Astrocyte (in vitro differentiated cells and primary cell): ENCODE results near the gene C20orf144. TPM values are rescaled to one million over a fixed set of nuclear protein-coding genes. Genes with fewer than 3 reads are reported as not detected.

Experiments used
- DNase-seq: peaks from one replicate; pipeline ENCODE4 v3.0.0-alpha.2; 2010; ENCODE audit warnings: low read depth
- FAIRE-seq: peaks from 2 replicates; lab custom pipeline; 2011; peaks lifted over from hg19 to GRCh38; lab: Jason Lieb, UNC
- H2AFZ ChIP-seq: 2 replicates; pipeline ENCODE4 v1.6.0; 2012; ENCODE audit warnings: low read depth, low read length, inconsistent platforms
- H3K27ac ChIP-seq: 2 replicates; pipeline ENCODE4 v1.5.1; 2011; ENCODE audit warnings: low read depth, low read length, inconsistent platforms
- H3K27me3 ChIP-seq: 2 replicates; pipeline ENCODE4 v1.6.0; 2011; ENCODE audit warnings: low read length, inconsistent platforms; ENCODE audit not compliant: insufficient read depth
- H3K36me3 ChIP-seq: 2 replicates; pipeline ENCODE4 v1.5.1; 2011; ENCODE audit warnings: low read length, inconsistent platforms; ENCODE audit not compliant: insufficient read depth
- H3K4me1 ChIP-seq: 2 replicates; pipeline ENCODE4 v1.5.1; 2011; ENCODE audit warnings: low read length, inconsistent platforms; ENCODE audit not compliant: insufficient read depth
- H3K4me2 ChIP-seq: 2 replicates; pipeline ENCODE4 v1.6.0; 2012; ENCODE audit warnings: low read length, inconsistent platforms
- H3K4me3 ChIP-seq: 2 replicates; pipeline ENCODE4 v1.5.1; 2011; ENCODE audit warnings: low read depth, mild to moderate bottlenecking, low read length, inconsistent platforms; ENCODE audit not compliant: insufficient read depth
- H3K79me2 ChIP-seq: 2 replicates; pipeline ENCODE4 v1.6.0; 2012; ENCODE audit warnings: mild to moderate bottlenecking, low read length, inconsistent platforms; ENCODE audit not compliant: insufficient read depth
- H3K9ac ChIP-seq: 2 replicates; pipeline ENCODE4 v1.6.0; 2012; ENCODE audit warnings: mild to moderate bottlenecking, low read length, inconsistent platforms
- H3K9me3 ChIP-seq: 2 replicates; pipeline ENCODE4 v1.5.1; 2012; ENCODE audit warnings: low read depth, mild to moderate bottlenecking, low read length, inconsistent platforms; ENCODE audit not compliant: insufficient read depth
- H4K20me1 ChIP-seq: 2 replicates; pipeline ENCODE4 v1.6.0; 2012; ENCODE audit warnings: low read length, inconsistent platforms; ENCODE audit not compliant: insufficient read depth
- H3K27ac Mint-ChIP-seq: one replicate; pipeline ENCODE4 v1.8.0; 2021; ENCODE audit warnings: mild to moderate bottlenecking, mixed read lengths; ENCODE audit not compliant: unreplicated experiment
- H3K27me3 Mint-ChIP-seq: one replicate; pipeline ENCODE4 v1.8.0; 2021; ENCODE audit warnings: low read depth, mixed read lengths; ENCODE audit not compliant: unreplicated experiment
- H3K36me3 Mint-ChIP-seq: one replicate; pipeline ENCODE4 v1.8.0; 2021; ENCODE audit warnings: low read depth, mixed read lengths; ENCODE audit not compliant: unreplicated experiment
- H3K4me1 Mint-ChIP-seq: one replicate; pipeline ENCODE4 v1.8.0; 2021; ENCODE audit warnings: low read depth, mixed read lengths; ENCODE audit not compliant: unreplicated experiment
- H3K4me3 Mint-ChIP-seq: one replicate; pipeline ENCODE4 v1.8.0; 2021; ENCODE audit warnings: mild to moderate bottlenecking, moderate library complexity, mixed read lengths; ENCODE audit not compliant: unreplicated experiment
- H3K9me3 Mint-ChIP-seq: one replicate; pipeline ENCODE4 v1.8.0; 2021; ENCODE audit warnings: mild to moderate bottlenecking, mixed read lengths; ENCODE audit not compliant: unreplicated experiment
- CTCF ChIP-seq: IDR thresholded peaks from 2 replicates; pipeline ENCODE4 v1.5.1; 2011; ENCODE audit warnings: low read depth, mild to moderate bottlenecking, inconsistent platforms, low read length, moderate library complexity; ENCODE audit not compliant: insufficient read depth
- EZH2 ChIP-seq: IDR thresholded peaks from 2 replicates; pipeline ENCODE4 v1.6.1; 2012; ENCODE audit warnings: mild to moderate bottlenecking, low read length, inconsistent platforms; ENCODE audit not compliant: insufficient read depth
- total RNA-seq: library from RNA; stranded (reverse); gene quantifications from 2 replicates; pipeline ENCODE4 v1.2.1, GENCODE V29; 2021

C20orf144 gene
- total RNA-seq, 1 donor from 2014 or later: 0.16 TPM

DNA sequence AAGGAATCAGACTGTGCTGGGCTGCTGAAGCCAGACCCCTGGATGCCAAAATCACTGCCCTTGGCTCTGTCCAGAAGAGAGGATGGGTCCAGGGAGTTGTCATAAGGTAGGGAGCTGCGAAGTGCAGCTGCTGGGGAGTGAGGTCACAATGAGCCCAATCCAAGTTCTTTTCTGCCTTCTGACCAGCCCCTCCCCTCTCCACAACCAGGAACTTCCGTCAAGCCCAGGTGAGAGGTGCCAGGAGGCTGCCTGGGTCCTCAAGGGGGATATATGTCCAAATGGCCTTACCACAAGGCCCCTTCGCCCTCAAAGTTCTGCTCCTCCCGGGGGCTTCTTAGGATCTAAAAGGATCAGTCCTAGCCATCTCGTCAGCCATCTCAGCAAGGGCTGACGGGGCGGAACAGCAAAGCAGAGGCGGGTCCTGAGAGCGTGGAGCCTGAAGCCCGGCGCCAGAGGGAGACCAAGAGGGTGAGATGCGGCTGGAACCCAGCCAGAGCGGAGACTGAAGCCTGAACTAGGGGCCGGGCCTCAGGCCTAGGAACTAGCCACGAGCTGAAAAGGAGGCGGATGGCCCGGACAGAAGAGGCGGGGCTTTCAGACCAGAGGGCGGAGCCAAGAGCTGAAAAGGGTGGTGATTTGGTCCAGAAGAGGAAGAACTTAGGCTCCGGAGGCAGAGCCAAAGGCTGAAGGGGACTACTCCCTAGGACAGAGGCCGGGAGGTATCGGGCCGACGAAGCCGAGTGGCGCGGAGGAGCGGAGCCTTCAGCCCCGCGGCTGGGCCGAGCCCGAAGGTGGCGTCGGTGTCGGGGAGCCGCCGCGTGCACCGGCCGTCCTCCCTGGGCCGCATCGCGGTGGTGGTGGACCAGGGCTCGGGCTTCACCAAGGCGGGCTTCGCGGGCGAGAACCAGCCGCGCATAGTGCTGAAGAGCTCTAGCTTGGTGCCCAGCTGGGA lies 4.4 kb downstream of the C20orf144 start, which contains the start of gene ACTL10:
Gene ACTL10 (plus strand): TSS at position 651 of the 952 bp plus-strand sequence. CDS start 555 bp downstream, outside the sequence.
- Mint-ChIP-seq H3K4me1 (peaks cover 25% of the 10 kb centered on the region), H3K36me3 (peaks cover 18% of the 10 kb centered on the region)
- no peak for FAIRE-seq

DNA sequence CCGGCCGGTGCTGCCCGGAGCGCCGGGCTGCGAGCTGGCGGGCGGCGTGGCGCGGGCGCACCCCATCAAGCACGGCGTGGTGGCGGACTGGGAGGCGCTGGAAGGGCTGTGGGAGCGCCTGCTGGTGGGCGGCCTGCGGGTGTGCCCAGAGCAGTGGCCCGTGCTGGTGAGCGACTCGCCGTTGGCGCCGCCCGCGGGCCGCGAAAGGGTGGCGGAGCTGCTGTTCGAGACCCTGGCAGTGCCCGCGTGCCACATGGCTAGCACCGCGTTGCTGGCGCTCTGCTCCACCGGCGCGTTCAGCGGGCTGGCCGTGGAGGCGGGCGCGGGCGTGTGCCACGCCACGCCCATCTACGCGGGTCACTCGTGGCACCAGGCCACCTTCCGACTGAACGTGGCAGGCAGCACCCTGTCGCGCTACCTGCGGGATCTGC lies 5.1 kb downstream of the C20orf144 start:
- Mint-ChIP-seq H3K27ac (no peak overlapping the region), H3K27me3 (peaks cover 2% of the 10 kb centered on the region), H3K9me3 (no peaks in the 10 kb centered on the region), H3K4me3 (peak overlapping the region; percentile 20), H3K4me1 (peaks cover 25% of the 10 kb centered on the region), H3K36me3 (peaks cover 21% of the 10 kb centered on the region)
- Histone ChIP-seq H4K20me1 (peaks cover 37% of the 10 kb centered on the region), H3K27ac (no peak overlapping the region), H3K36me3 (no peaks in the 10 kb centered on the region), H3K4me1 (peaks cover 36% of the 10 kb centered on the region), H3K79me2 (no peaks in the 10 kb centered on the region), H3K27me3 (no peaks in the 10 kb centered on the region), H2AFZ (peak overlapping the region; percentile 86), H3K4me3 (peak overlapping the region; percentile 62), H3K4me2 (peak overlapping the region; percentile 94), H3K9ac (peak overlapping the region; percentile 58), H3K9me3 (no peaks in the 10 kb centered on the region)
- no peak for TF ChIP-seq CTCF
- peak; percentile 16 for TF ChIP-seq EZH2
- no peak for FAIRE-seq
- DNase-seq: no peak

More for the DNA sequence above, 4.4 kb downstream of the C20orf144 start, which contains the start of gene ACTL10:
- peak within 1 kb of the TSS; percentile 69 for H3K27ac Mint-ChIP-seq
- H3K4me3 Mint-ChIP-seq: peak within 1 kb of the TSS; percentile 87
- Histone ChIP-seq H3K27me3 (no peaks in the 10 kb centered on the region), H3K9ac (peak within 1 kb of the TSS; percentile 58), H3K4me2 (peak within 1 kb of the TSS; percentile 94), H3K4me1 (peaks cover 34% of the 10 kb centered on the region), H3K9me3 (no peaks in the 10 kb centered on the region), H2AFZ (peak within 1 kb of the TSS; percentile 86), H4K20me1 (peaks cover 30% of the 10 kb centered on the region), H3K36me3 (no peaks in the 10 kb centered on the region), H3K79me2 (no peaks in the 10 kb centered on the region), H3K4me3 (peak within 1 kb of the TSS; percentile 62), H3K27ac (peak within 1 kb of the TSS; percentile 33)
- no peaks in the 10 kb centered on the region for H3K9me3 Mint-ChIP-seq
- no peak for TF ChIP-seq EZH2
- peaks cover 2% of the 10 kb centered on the region for H3K27me3 Mint-ChIP-seq
- DNase-seq: peak; percentile 90

- H3K4me1 Mint-ChIP-seq: peaks cover 23% of the 10 kb centered on the region
- no peak for DNase-seq
- no peaks in the 10 kb centered on the region for H3K36me3 ChIP-seq
- H3K9ac ChIP-seq: peak overlapping the region; percentile 58
- H3K27me3 ChIP-seq: no peaks in the 10 kb centered on the region
- H3K4me1 ChIP-seq: peaks cover 42% of the 10 kb centered on the region
- no peak for FAIRE-seq
- no peaks in the 10 kb centered on the region for H3K9me3 Mint-ChIP-seq
- TF ChIP-seq CTCF: peak; percentile 72
- no peak for TF ChIP-seq EZH2
- H3K79me2 ChIP-seq: peaks cover under 1% of the 10 kb centered on the region
- peaks cover 43% of the 10 kb centered on the region for H4K20me1 ChIP-seq
- H2AFZ ChIP-seq: peak overlapping the region; percentile 86
- peak overlapping the region; percentile 20 for H3K4me3 Mint-ChIP-seq
- peak overlapping the region; percentile 94 for H3K4me2 ChIP-seq
- peak overlapping the region; percentile 62 for H3K4me3 ChIP-seq
- H3K36me3 Mint-ChIP-seq: peaks cover 22% of the 10 kb centered on the region
- peak overlapping the region; percentile 75 for H3K27ac Mint-ChIP-seq
- no peaks in the 10 kb centered on the region for H3K9me3 ChIP-seq
- no peak overlapping the region for H3K27ac ChIP-seq
- peaks cover 2% of the 10 kb centered on the region for H3K27me3 Mint-ChIP-seq
Observed at GRCh38 chr20:33667676-33668465, 5.7 kb downstream of the C20orf144 start.
